GM18861 (cell line): ENCODE data around the gene ZNF275.
"Not testable (repeated sequence)": the region's sequence is repeated elsewhere in the genome, so short reads cannot be mapped to it uniquely, and the experiment has no call there.

Source experiments
- ATAC-seq: cut with Tn5 transposase; IDR thresholded peaks from one replicate; pipeline ENCODE4 v1.9.1; 2021; ENCODE audit not compliant: unreplicated experiment

The ZNF275 gene

GRCh38 chrX:153386097-153386496 is 52.1 kb downstream of the ZNF275 start:
- ATAC-seq: no peak

GRCh38 chrX:153387345-153387744 is 53.4 kb downstream of the ZNF275 start:
- no peak for ATAC-seq

- ATAC-seq: no peak
Observed at GRCh38 chrX:153387987-153388721, 54.2 kb downstream of the ZNF275 start.

- ATAC-seq: no peak
Observed at GRCh38 chrX:153388722-153389459, 54.9 kb downstream of the ZNF275 start.

- ATAC-seq: not testable (repeated sequence)
Observed at GRCh38 chrX:153389460-153389768, 55.5 kb downstream of the ZNF275 start.

- ATAC-seq: no peak
Observed at GRCh38 chrX:153392642-153393321, 58.8 kb downstream of the ZNF275 start.

- ATAC-seq: no peak
Observed at GRCh38 chrX:153394612-153395011, 60.7 kb downstream of the ZNF275 start.

GRCh38 chrX:153395613-153396319 is 61.8 kb downstream of the ZNF275 start:
- ATAC-seq: no peak

- ATAC-seq: no peak
Observed at GRCh38 chrX:153396320-153397195, 62.6 kb downstream of the ZNF275 start.

- ATAC-seq: no peak
Observed at GRCh38 chrX:153397256-153397960, 63.5 kb downstream of the ZNF275 start.

- ATAC-seq: no peak
Observed at GRCh38 chrX:153398275-153398960, 64.5 kb downstream of the ZNF275 start.

- no peak for ATAC-seq
Observed at GRCh38 chrX:153400146-153401132, 66.5 kb downstream of the ZNF275 start.

- no peak for ATAC-seq
Observed at GRCh38 chrX:153401133-153401764, 67.3 kb downstream of the ZNF275 start, which contains the start of gene PNMA6E. TSS of gene PNMA6E (minus strand) at chrX:153401350. CDS start at chrX:153398849, 2,501 bp downstream.
